ENCODE results near the gene CACNG6. TPM values are rescaled to one million over a fixed set of nuclear protein-coding genes. Genes with fewer than 3 reads are reported as not detected.

The CACNG6 gene
- total RNA-seq, 1 donor from 2014 or later = 0.21 TPM

DNA sequence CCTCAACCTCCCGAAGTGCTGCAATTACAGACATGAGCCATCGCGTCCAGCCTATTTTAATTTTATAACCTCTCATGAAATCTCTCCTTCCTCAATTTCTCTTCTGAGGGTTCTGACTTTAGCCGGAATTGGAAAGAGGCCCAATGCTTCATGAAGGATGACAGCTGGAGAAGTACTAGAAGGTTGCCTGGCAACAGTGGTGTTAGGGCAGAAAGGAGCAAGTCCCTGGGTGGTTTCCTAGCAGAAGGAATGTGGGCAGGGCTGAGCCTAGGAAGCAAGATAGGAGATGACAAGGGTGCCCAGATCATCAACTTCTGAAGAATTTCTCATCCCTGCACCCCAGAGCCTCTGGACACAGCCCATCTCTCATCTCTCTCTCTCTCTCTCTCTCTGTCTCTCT lies 25.8 kb downstream of the CACNG6 start:
- Mint-ChIP-seq H3K4me1 (ENCODE audit: unreplicated experiment) (peaks cover 2% of the 10 kb centered on the region), H3K36me3 (ENCODE audit: low read depth, unreplicated experiment) (no peaks in the 10 kb centered on the region), H3K27me3 (ENCODE audit: unreplicated experiment) (peaks cover 4% of the 10 kb centered on the region), H3K9me3 (ENCODE audit: unreplicated experiment) (no peaks in the 10 kb centered on the region), H3K27ac (ENCODE audit: unreplicated experiment) (no peak overlapping the region), H3K4me3 (ENCODE audit: unreplicated experiment) (peak overlapping the region; percentile 31)
- no peak for TF ChIP-seq CTCF (IDR thresholded peaks at IDR 0.05; ENCODE audit: unreplicated experiment)
- no peak for DNase-seq (ENCODE audit: low spot score)

GRCh38 chr19:54021363-54021762 lies 29.9 kb downstream of the CACNG6 start:
- peaks cover 3% of the 10 kb centered on the region for H3K4me1 Mint-ChIP-seq (ENCODE audit: unreplicated experiment)
- no peaks in the 10 kb centered on the region for H3K9me3 Mint-ChIP-seq (ENCODE audit: unreplicated experiment)
- DNase-seq (ENCODE audit: low spot score) = no peak
- no peak for TF ChIP-seq CTCF (IDR thresholded peaks at IDR 0.05; ENCODE audit: unreplicated experiment)
- peak overlapping the region; percentile 17 for H3K4me3 Mint-ChIP-seq (ENCODE audit: unreplicated experiment)
- H3K27me3 Mint-ChIP-seq (ENCODE audit: unreplicated experiment) = no peaks in the 10 kb centered on the region
- H3K27ac Mint-ChIP-seq (ENCODE audit: unreplicated experiment) = no peak overlapping the region
- no peaks in the 10 kb centered on the region for H3K36me3 Mint-ChIP-seq (ENCODE audit: low read depth, unreplicated experiment)

- no peaks in the 10 kb centered on the region for H3K9me3 Mint-ChIP-seq (ENCODE audit: unreplicated experiment)
- H3K36me3 Mint-ChIP-seq (ENCODE audit: low read depth, unreplicated experiment) = no peaks in the 10 kb centered on the region
- H3K27me3 Mint-ChIP-seq (ENCODE audit: unreplicated experiment) = no peaks in the 10 kb centered on the region
- no peak for DNase-seq (ENCODE audit: low spot score)
- no peak overlapping the region for H3K4me3 Mint-ChIP-seq (ENCODE audit: unreplicated experiment)
- no peak overlapping the region for H3K27ac Mint-ChIP-seq (ENCODE audit: unreplicated experiment)
- no peak for TF ChIP-seq CTCF (IDR thresholded peaks at IDR 0.05; ENCODE audit: unreplicated experiment)
- H3K4me1 Mint-ChIP-seq (ENCODE audit: unreplicated experiment) = peaks cover 3% of the 10 kb centered on the region
These were observed 30.5 kb downstream of the CACNG6 start for GRCh38 chr19:54021932-54022331.

DNA sequence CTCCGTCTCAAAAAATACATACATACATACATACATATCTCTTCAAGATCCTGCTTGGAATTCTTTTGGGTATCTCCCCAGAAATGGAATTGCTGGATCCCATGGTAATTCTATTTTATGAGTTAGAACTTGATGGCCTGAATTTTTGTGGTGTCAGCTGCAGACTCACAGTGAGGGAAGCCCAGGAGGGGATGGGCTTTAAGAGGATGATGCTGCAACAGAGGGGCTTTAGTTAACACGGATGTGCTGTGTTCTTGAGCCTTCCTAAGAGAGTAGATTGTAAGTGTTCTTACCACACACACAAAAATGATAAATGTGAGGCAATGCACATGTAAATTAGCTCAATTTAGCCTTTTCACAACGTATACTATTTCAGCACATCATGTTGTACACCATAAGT lies 31.8 kb downstream of the CACNG6 start:
- no peak for TF ChIP-seq CTCF (IDR thresholded peaks at IDR 0.05; ENCODE audit: unreplicated experiment)
- no peak for DNase-seq (ENCODE audit: low spot score)
- Mint-ChIP-seq H3K4me1 (ENCODE audit: unreplicated experiment) (peaks cover 3% of the 10 kb centered on the region), H3K9me3 (ENCODE audit: unreplicated experiment) (no peaks in the 10 kb centered on the region), H3K27me3 (ENCODE audit: unreplicated experiment) (no peaks in the 10 kb centered on the region), H3K27ac (ENCODE audit: unreplicated experiment) (no peak overlapping the region), H3K36me3 (ENCODE audit: low read depth, unreplicated experiment) (no peaks in the 10 kb centered on the region), H3K4me3 (ENCODE audit: unreplicated experiment) (no peak overlapping the region)

GRCh38 chr19:54024660-54025059 lies 33.2 kb downstream of the CACNG6 start:
- no peaks in the 10 kb centered on the region for H3K9me3 Mint-ChIP-seq (ENCODE audit: unreplicated experiment)
- H3K27ac Mint-ChIP-seq (ENCODE audit: unreplicated experiment) = no peak overlapping the region
- DNase-seq (ENCODE audit: low spot score) = no peak
- H3K4me1 Mint-ChIP-seq (ENCODE audit: unreplicated experiment) = peaks cover 3% of the 10 kb centered on the region
- no peak overlapping the region for H3K4me3 Mint-ChIP-seq (ENCODE audit: unreplicated experiment)
- H3K36me3 Mint-ChIP-seq (ENCODE audit: low read depth, unreplicated experiment) = no peaks in the 10 kb centered on the region
- TF ChIP-seq CTCF (IDR thresholded peaks at IDR 0.05; ENCODE audit: unreplicated experiment) = no peak
- H3K27me3 Mint-ChIP-seq (ENCODE audit: unreplicated experiment) = peaks cover 2% of the 10 kb centered on the region

Measured in endothelial cell (in vitro differentiated cells).